ENCODE results near the gene NPR1. TPM values are rescaled to one million over a fixed set of nuclear protein-coding genes. Genes with fewer than 3 reads are reported as not detected.

The NPR1 gene
- total and polyA plus RNA-seq, 2 of the 13 experiments (the other 11 are each of a cell fraction or from before 2014, with no cell fraction given), result not detected

DNA sequence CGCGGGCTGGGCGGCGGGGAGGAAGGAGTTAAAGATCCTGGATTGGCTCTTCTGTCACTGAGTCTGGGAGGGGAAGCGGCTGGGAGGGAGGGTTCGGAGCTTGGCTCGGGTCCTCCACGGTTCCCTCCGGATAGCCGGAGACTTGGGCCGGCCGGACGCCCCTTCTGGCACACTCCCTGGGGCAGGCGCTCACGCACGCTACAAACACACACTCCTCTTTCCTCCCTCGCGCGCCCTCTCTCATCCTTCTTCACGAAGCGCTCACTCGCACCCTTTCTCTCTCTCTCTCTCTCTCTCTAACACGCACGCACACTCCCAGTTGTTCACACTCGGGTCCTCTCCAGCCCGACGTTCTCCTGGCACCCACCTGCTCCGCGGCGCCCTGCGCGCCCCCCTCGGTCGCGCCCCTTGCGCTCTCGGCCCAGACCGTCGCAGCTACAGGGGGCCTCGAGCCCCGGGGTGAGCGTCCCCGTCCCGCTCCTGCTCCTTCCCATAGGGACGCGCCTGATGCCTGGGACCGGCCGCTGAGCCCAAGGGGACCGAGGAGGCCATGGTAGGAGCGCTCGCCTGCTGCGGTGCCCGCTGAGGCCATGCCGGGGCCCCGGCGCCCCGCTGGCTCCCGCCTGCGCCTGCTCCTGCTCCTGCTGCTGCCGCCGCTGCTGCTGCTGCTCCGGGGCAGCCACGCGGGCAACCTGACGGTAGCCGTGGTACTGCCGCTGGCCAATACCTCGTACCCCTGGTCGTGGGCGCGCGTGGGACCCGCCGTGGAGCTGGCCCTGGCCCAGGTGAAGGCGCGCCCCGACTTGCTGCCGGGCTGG, at the start of gene NPR1 (continued):
- TF ChIP-seq, protein P1, sequence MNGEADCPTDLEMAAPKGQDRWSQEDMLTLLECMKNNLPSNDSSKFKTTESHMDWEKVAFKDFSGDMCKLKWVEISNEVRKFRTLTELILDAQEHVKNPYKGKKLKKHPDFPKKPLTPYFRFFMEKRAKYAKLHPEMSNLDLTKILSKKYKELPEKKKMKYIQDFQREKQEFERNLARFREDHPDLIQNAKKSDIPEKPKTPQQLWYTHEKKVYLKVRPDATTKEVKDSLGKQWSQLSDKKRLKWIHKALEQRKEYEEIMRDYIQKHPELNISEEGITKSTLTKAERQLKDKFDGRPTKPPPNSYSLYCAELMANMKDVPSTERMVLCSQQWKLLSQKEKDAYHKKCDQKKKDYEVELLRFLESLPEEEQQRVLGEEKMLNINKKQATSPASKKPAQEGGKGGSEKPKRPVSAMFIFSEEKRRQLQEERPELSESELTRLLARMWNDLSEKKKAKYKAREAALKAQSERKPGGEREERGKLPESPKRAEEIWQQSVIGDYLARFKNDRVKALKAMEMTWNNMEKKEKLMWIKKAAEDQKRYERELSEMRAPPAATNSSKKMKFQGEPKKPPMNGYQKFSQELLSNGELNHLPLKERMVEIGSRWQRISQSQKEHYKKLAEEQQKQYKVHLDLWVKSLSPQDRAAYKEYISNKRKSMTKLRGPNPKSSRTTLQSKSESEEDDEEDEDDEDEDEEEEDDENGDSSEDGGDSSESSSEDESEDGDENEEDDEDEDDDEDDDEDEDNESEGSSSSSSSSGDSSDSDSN (CRISPR knock-in tag; IDR thresholded peaks at IDR 0.05), result peak; percentile 79; the same call in 1 of the 2 replicates
- TF ChIP-seq ZNF510 (CRISPR knock-in tag; IDR thresholded peaks at IDR 0.05; ENCODE audit: low read depth), result no peak
- TF ChIP-seq CAMTA2 (CRISPR knock-in tag; IDR thresholded peaks at IDR 0.05; ENCODE audit: borderline replicate concordance), result no peak
- peak; percentile 72; the same call in 1 of the 2 replicates for TF ChIP-seq ZFP91 (CRISPR knock-in tag; IDR thresholded peaks at IDR 0.05; ENCODE audit: borderline replicate concordance)
- peak; percentile 55 for TF ChIP-seq TAF15 (IDR thresholded peaks at IDR 0.05; ENCODE audit: low read depth, low read length, poor library complexity, severe bottlenecking)
- TF ChIP-seq, protein P2, sequence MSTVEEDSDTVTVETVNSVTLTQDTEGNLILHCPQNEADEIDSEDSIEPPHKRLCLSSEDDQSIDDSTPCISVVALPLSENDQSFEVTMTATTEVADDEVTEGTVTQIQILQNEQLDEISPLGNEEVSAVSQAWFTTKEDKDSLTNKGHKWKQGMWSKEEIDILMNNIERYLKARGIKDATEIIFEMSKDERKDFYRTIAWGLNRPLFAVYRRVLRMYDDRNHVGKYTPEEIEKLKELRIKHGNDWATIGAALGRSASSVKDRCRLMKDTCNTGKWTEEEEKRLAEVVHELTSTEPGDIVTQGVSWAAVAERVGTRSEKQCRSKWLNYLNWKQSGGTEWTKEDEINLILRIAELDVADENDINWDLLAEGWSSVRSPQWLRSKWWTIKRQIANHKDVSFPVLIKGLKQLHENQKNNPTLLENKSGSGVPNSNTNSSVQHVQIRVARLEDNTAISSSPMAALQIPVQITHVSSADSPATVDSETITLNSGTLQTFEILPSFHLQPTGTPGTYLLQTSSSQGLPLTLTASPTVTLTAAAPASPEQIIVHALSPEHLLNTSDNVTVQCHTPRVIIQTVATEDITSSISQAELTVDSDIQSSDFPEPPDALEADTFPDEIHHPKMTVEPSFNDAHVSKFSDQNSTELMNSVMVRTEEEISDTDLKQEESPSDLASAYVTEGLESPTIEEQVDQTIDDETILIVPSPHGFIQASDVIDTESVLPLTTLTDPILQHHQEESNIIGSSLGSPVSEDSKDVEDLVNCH (CRISPR knock-in tag; IDR thresholded peaks at IDR 0.05), result no peak
- 0 out of 2 replicates have a peak, but pooled peaks have one; percentile 61 for TF ChIP-seq ZNF589 (CRISPR knock-in tag; conservative IDR thresholded peaks at IDR 0.05)
- no peak for TF ChIP-seq HNF4A (CRISPR knock-in tag; IDR thresholded peaks at IDR 0.05)
- TF ChIP-seq, protein P3, sequence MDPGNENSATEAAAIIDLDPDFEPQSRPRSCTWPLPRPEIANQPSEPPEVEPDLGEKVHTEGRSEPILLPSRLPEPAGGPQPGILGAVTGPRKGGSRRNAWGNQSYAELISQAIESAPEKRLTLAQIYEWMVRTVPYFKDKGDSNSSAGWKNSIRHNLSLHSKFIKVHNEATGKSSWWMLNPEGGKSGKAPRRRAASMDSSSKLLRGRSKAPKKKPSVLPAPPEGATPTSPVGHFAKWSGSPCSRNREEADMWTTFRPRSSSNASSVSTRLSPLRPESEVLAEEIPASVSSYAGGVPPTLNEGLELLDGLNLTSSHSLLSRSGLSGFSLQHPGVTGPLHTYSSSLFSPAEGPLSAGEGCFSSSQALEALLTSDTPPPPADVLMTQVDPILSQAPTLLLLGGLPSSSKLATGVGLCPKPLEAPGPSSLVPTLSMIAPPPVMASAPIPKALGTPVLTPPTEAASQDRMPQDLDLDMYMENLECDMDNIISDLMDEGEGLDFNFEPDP (CRISPR knock-in tag; conservative IDR thresholded peaks at IDR 0.05), result 0 out of 2 replicates have a peak, but pooled peaks have one; percentile 33
- TF ChIP-seq MXD4 (CRISPR knock-in tag; IDR thresholded peaks at IDR 0.05), result no peak
- TF ChIP-seq ZNF883 (CRISPR knock-in tag; IDR thresholded peaks at IDR 0.05; ENCODE audit: not compliant biosample characterization), result peak; percentile 6

Measured in HepG2 (cell line).